ENCODE data around the gene ABHD12.

- TF ChIP-seq CTCF (IDR thresholded peaks at IDR 0.05) (no peak), POLR2A (IDR thresholded peaks at IDR 0.05) (no peak)
Measured at GRCh38 chr20:25257130-25257529, 133.5 kb downstream of the ABHD12 start.
